H1 (cell line): ENCODE measurements around the gene XYLB. TPM values are rescaled to one million over a fixed set of nuclear protein-coding genes. Genes with fewer than 3 reads are reported as not detected.

Experiments used
- CTCF ChIA-PET: fragments of 300-600 bp; sonication (Branson Sonifier 250); formaldehyde crosslinking; loops from one replicate; lab custom pipeline; 2021; ENCODE audit not compliant: partially characterized antibody; lab: Charles Lee
- POLR2A ChIA-PET: fragments of 300-600 bp; sonication (Branson Sonifier 250); formaldehyde crosslinking; loops from one replicate; lab custom pipeline; 2021; ENCODE audit warnings: inconsistent platforms; ENCODE audit not compliant: partially characterized antibody; lab: Charles Lee
- DNase-seq, 2 experiments: peaks; one replicate each; pipeline versions ENCODE4 v3.0.0 to v3.0.0-alpha.2; 2010 to 2022; ENCODE audit warnings: low spot score in 2 of 2, low read depth in 1 of 2, mixed read lengths in 1 of 2
- FAIRE-seq: peaks from 2 replicates; lab custom pipeline; 2011; peaks lifted over from hg19 to GRCh38; lab: Jason Lieb, UNC
- H2AFZ ChIP-seq: 2 replicates; pipeline ENCODE4 v1.8.1; 2012; ENCODE audit warnings: low read length, inconsistent platforms
- H2AK5ac ChIP-seq: 2 replicates; pipeline ENCODE4 v1.6.1; 2013; ENCODE audit warnings: low read depth, low read length
- H2BK120ac ChIP-seq: replicated peaks from 2 replicates; pipeline ENCODE3; 2013; ENCODE audit warnings: low read depth, low read length, inconsistent platforms
- H2BK12ac ChIP-seq: 2 replicates; pipeline ENCODE4 v1.6.1; 2013; ENCODE audit warnings: low read depth, low read length
- H2BK15ac ChIP-seq: 2 replicates; pipeline ENCODE4 v1.6.1; 2013; ENCODE audit warnings: low read length
- H2BK20ac ChIP-seq: 2 replicates; pipeline ENCODE4 v1.6.1; 2013; ENCODE audit warnings: low read length
- H2BK5ac ChIP-seq: 2 replicates; pipeline ENCODE4 v1.6.1; 2013; ENCODE audit warnings: low read depth, low read length
- H3K14ac ChIP-seq: 2 replicates; pipeline ENCODE4 v1.6.1; 2013; ENCODE audit warnings: inconsistent platforms; ENCODE audit not compliant: insufficient read length
- H3K18ac ChIP-seq: 2 replicates; pipeline ENCODE4 v1.6.1; 2013; ENCODE audit warnings: low read length; ENCODE audit errors: extremely low read depth
- H3K23ac ChIP-seq: 2 replicates; pipeline ENCODE4 v1.6.1; 2013; ENCODE audit warnings: inconsistent platforms; ENCODE audit not compliant: insufficient read length
- H3K23me2 ChIP-seq: 2 replicates; pipeline ENCODE4 v1.6.1; 2013; ENCODE audit warnings: low read depth, low read length
- H3K27ac ChIP-seq: 2 replicates; pipeline ENCODE4 v1.6.1; 2011; ENCODE audit warnings: low read depth, low read length, inconsistent platforms
- H3K27me3 ChIP-seq, 4 experiments: replicated peaks in 1 of 4; 1 replicate in 1 of 4; 2 replicates in 3 of 4; pipeline versions ENCODE4 v1.6.1 to v1.8.1; 2011 to 2013; ENCODE audit warnings: low read length in 3 of 4, mild to moderate bottlenecking in 3 of 4, inconsistent platforms in 2 of 4, mixed read lengths in 2 of 4, moderate library complexity in 1 of 4; ENCODE audit not compliant: control insufficient read depth in 3 of 4, insufficient read depth in 3 of 4; ENCODE audit errors: extremely low read depth in 1 of 4
- H3K36me3 ChIP-seq, 4 experiments: 2 replicates each; pipeline versions ENCODE4 v1.6.1 to v1.8.1; 2011 to 2013; ENCODE audit warnings: mild to moderate bottlenecking in 4 of 4, low read length in 3 of 4, moderate library complexity in 2 of 4, control low read depth in 1 of 4, inconsistent platforms in 1 of 4; ENCODE audit not compliant: insufficient read depth in 4 of 4, control insufficient read depth in 2 of 4
- H3K4ac ChIP-seq: replicated peaks from 2 replicates; pipeline ENCODE3; 2013; ENCODE audit warnings: low read length, low read depth, mixed read lengths, inconsistent platforms; ENCODE audit not compliant: insufficient read length
- H3K4me1 ChIP-seq, 4 experiments: replicated peaks in 1 of 4; 1 replicate in 1 of 4; 2 replicates in 3 of 4; pipeline versions ENCODE4 v1.6.1 to v1.8.1; 2011 to 2013; ENCODE audit warnings: low read length in 3 of 4, inconsistent platforms in 2 of 4, mixed read lengths in 1 of 4; ENCODE audit not compliant: insufficient read depth in 4 of 4, control insufficient read depth in 3 of 4
- H3K4me2 ChIP-seq, 2 experiments: 2 replicates each; pipeline versions ENCODE4 v1.6.1 to v1.8.1; 2011 to 2013; ENCODE audit warnings: low read depth in 2 of 2, low read length in 2 of 2, control low read depth in 1 of 2, inconsistent platforms in 1 of 2, mild to moderate bottlenecking in 1 of 2; ENCODE audit not compliant: insufficient read depth in 1 of 2
- H3K4me3 ChIP-seq, 4 experiments: fragments of 200-600, 300-600 bp in 1 of 4; sonication (generic), shearing (Covaris generic), sonication (Bioruptor Twin) in 1 of 4; 2 replicates each; pipeline versions ENCODE4 v1.5.1 to v1.8.1; 2011 to 2016; ENCODE audit warnings: low read length in 4 of 4, low read depth in 3 of 4, control low read depth in 2 of 4, inconsistent platforms in 2 of 4, mild to moderate bottlenecking in 2 of 4, mixed read lengths in 1 of 4, moderate library complexity in 1 of 4; ENCODE audit not compliant: insufficient read depth in 2 of 4; ENCODE audit errors: extremely low read depth in 1 of 4
- H3K56ac ChIP-seq: replicated peaks from 2 replicates; pipeline ENCODE3; 2013; ENCODE audit warnings: low read depth, mild to moderate bottlenecking, mixed read lengths, low read length, inconsistent platforms; ENCODE audit not compliant: insufficient read length
- H3K79me1 ChIP-seq: 2 replicates; pipeline ENCODE4 v1.6.1; 2013; ENCODE audit warnings: low read depth, low read length, control low read depth
- H3K79me2 ChIP-seq, 2 experiments: 2 replicates each; pipeline versions ENCODE4 v1.6.1 to v1.8.1; 2012 to 2013; ENCODE audit warnings: low read length in 2 of 2, mild to moderate bottlenecking in 2 of 2, inconsistent platforms in 1 of 2; ENCODE audit not compliant: insufficient read depth in 2 of 2, control insufficient read depth in 1 of 2
- H3K9ac ChIP-seq, 4 experiments: replicated peaks in 1 of 4; 1 replicate in 1 of 4; 2 replicates in 3 of 4; pipeline versions ENCODE4 v1.6.1 to v1.8.1; 2011 to 2013; ENCODE audit warnings: low read depth in 3 of 4, low read length in 3 of 4, control low read depth in 2 of 4, mild to moderate bottlenecking in 2 of 4, moderate library complexity in 2 of 4, inconsistent platforms in 1 of 4; ENCODE audit errors: extremely low read depth in 1 of 4
- H3K9me3 ChIP-seq, 2 experiments: 2 replicates each; pipeline versions ENCODE4 v1.6.1 to v1.8.1; 2012 to 2013; ENCODE audit warnings: mild to moderate bottlenecking in 2 of 2, moderate library complexity in 2 of 2, control low read depth in 1 of 2, inconsistent platforms in 1 of 2, low read depth in 1 of 2, low read length in 1 of 2, mixed read lengths in 1 of 2; ENCODE audit not compliant: insufficient read depth in 2 of 2
- H4K20me1 ChIP-seq, 2 experiments: replicated peaks in 1 of 2; 2 replicates each; pipeline versions ENCODE3 to v1.8.1; 2011 to 2013; ENCODE audit warnings: inconsistent platforms in 2 of 2, low read length in 2 of 2, mild to moderate bottlenecking in 1 of 2; ENCODE audit not compliant: insufficient read depth in 2 of 2, control insufficient read depth in 1 of 2
- H4K5ac ChIP-seq: 2 replicates; pipeline ENCODE4 v1.6.1; 2013; ENCODE audit warnings: low read length, low read depth, mixed read lengths, inconsistent platforms; ENCODE audit not compliant: insufficient read length
- H4K8ac ChIP-seq: 2 replicates; pipeline ENCODE4 v1.8.0; 2013; ENCODE audit warnings: mild to moderate bottlenecking, moderate library complexity, low read length, inconsistent platforms; ENCODE audit not compliant: insufficient read depth; ENCODE audit errors: extremely low read depth
- H4K91ac ChIP-seq: replicated peaks from 2 replicates; pipeline ENCODE3; 2013; ENCODE audit warnings: low read length, mixed read lengths, inconsistent platforms; ENCODE audit not compliant: insufficient read length
- BRCA1 ChIP-seq: IDR thresholded peaks from 2 replicates; pipeline ENCODE4 v1.6.1; 2012; ENCODE audit warnings: low read depth, low read length, improper control_type of control experiment
- CBX5 ChIP-seq: fragments of 300-800, 300-1000 bp; sonication (generic); IDR thresholded peaks from 2 replicates; pipeline ENCODE4 v1.7.1; 2016; ENCODE audit warnings: antibody characterized with exemption, low read length, low read depth
- EP300 ChIP-seq, 2 experiments: IDR thresholded peaks; 1 replicate in 1 of 2; 2 replicates in 1 of 2; pipeline ENCODE4 v1.6.1; 2011 to 2012; ENCODE audit warnings: low read depth in 2 of 2, low read length in 2 of 2, mild to moderate bottlenecking in 2 of 2, borderline replicate concordance in 1 of 2, inconsistent platforms in 1 of 2, moderate library complexity in 1 of 2
- FOSL1 ChIP-seq: IDR thresholded peaks from 2 replicates; pipeline ENCODE4 v1.6.1; 2011; ENCODE audit warnings: mild to moderate bottlenecking, low read depth, low read length, moderate library complexity; ENCODE audit not compliant: insufficient read depth
- HDAC2 ChIP-seq, 2 experiments: fragments of 300-600 bp in 1 of 2; sonication (generic) in 1 of 2; IDR thresholded peaks; 2 replicates each; pipeline ENCODE4 v1.6.1; 2011 to 2012; ENCODE audit warnings: low read depth in 2 of 2, low read length in 2 of 2, mild to moderate bottlenecking in 2 of 2, moderate library complexity in 2 of 2, borderline replicate concordance in 1 of 2, inconsistent platforms in 1 of 2
- JUN ChIP-seq: IDR thresholded peaks from 2 replicates; pipeline ENCODE4 v1.6.1; 2011; ENCODE audit warnings: low read depth, mild to moderate bottlenecking, improper control_type of control experiment, low read length
- KDM1A ChIP-seq: fragments of 200-600, 300-600 bp; sonication (generic); IDR thresholded peaks from 2 replicates; pipeline ENCODE4 v1.7.1; 2016; ENCODE audit warnings: mild to moderate bottlenecking, low read length, borderline replicate concordance
- PHF8 ChIP-seq: fragments of 200-600 bp; sonication (generic); conservative IDR thresholded peaks from 2 replicates; pipeline ENCODE4 v1.7.1; 2012; ENCODE audit warnings: low read depth, mild to moderate bottlenecking, inconsistent platforms, low read length, moderate library complexity
- RNF2 ChIP-seq: fragments of 200-900, 300-1000 bp; sonication (generic); IDR thresholded peaks from 2 replicates; pipeline ENCODE4 v1.7.1; 2016; ENCODE audit warnings: borderline replicate concordance, low read depth, mild to moderate bottlenecking, antibody characterized with exemption, low read length; ENCODE audit not compliant: poor library complexity, severe bottlenecking; ENCODE audit errors: missing control alignments
- SUZ12 ChIP-seq: fragments of 200-600 bp; sonication (generic); IDR thresholded peaks from 2 replicates; pipeline ENCODE4 v1.6.1; 2012; ENCODE audit warnings: mild to moderate bottlenecking, inconsistent platforms, low read length, moderate library complexity, mixed read lengths
- WGBS, 2 experiments: shearing (Covaris generic) in 1 of 2; methylation state at CpG; one replicate each; pipeline versions ENCODE4 v1.1.6 to v1.1.7; 2013 to 2015; ENCODE audit warnings: low lambda C conversion rate in 2 of 2, mixed read lengths in 2 of 2, inconsistent platforms in 1 of 2, low coverage in 1 of 2, missing lambda C conversion rate in 1 of 2; ENCODE audit not compliant: insufficient replicate concordance in 2 of 2, insufficient coverage in 1 of 2, insufficient read length in 1 of 2; ENCODE audit errors: extremely low coverage in 1 of 2, missing lambda C conversion rate in 1 of 2; 5-methylcytosine and 5-hydroxymethylcytosine counted together
- polyA plus RNA-seq, 7 experiments: library from polyadenylated mRNA; depleted of rRNA in 3 of 7; stranded (reverse) in 5 of 7; unstranded in 2 of 7; fragments of >200 nt in 5 of 7; fragments of 200-250 nt in 2 of 7; gene quantifications; 1 replicate in 5 of 7; 2 replicates in 1 of 7; 4 replicates in 1 of 7; pipeline versions ENCODE4 v1.2.1 to v1.2.3, GENCODE V29; 2011 to 2013; ENCODE audit warnings: missing spikeins in 2 of 7, mixed read lengths in 2 of 7
- total RNA-seq: library from RNA; stranded (reverse); fragmentation: NEBNext Ultra II Directional; extraction: Animal tissue kit (Norgen Biotek cat#: 25700); gene quantifications from 2 replicates; pipeline ENCODE4 v1.2.1, GENCODE V29; 2021
- TF ChIP-seq, protein P1 (sequence below): IDR thresholded peaks from 2 replicates; pipeline ENCODE4 v1.6.1; 2012; ENCODE audit warnings: inconsistent platforms

XYLB gene
- total and polyA plus RNA-seq, 2 of the 8 experiments (the other 6 are each of a cell fraction or from before 2014, with no cell fraction given) = 1.7 to 5.5 TPM

DNA sequence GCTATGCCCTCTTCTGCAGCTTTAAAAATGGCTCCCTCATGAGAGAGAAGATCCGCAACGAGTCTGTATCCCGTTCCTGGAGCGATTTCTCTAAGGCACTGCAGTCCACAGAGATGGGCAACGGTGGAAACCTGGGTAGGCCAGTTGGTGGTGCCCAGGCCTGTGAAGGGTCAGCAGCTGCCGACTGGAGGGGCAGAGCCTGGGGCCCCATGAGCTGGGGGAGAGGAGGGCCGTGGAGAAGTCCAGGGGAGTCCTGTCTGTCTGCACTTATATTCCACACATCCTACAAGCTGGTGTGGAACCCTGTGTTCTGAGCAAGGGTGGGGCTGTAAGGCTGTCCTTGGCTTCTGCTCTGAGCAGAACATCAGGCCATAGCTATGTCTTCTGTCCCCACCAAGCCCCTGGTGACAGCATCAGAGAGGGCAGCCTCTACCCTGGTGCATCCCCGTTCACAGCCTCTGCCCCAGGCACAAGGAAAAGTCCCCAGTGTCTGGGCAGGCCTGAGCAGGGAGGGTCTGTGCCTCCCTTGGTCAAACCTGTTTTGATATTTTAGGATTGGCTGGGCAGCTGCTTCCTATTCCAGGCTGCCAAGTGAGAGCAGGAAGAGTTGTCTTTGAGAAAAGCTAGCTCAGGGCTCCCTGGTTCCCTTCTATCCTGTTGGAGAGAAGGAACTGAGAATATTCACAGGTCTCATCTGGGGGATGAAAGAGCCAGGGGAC, 29.7 kb downstream of the XYLB start:
- H3K14ac ChIP-seq = no peak overlapping the region
- POLR2A ChIA-PET = no interaction called here
- no peak overlapping the region for H2AK5ac ChIP-seq
- 93% methylated on average over 8 of the region's 8 CpGs; no CpG with 5 or more reads in 1 of the 2 experiments for WGBS, 2 experiments
- H2AFZ ChIP-seq = no peak overlapping the region
- H3K79me1 ChIP-seq = no peaks in the 10 kb centered on the region
- no peaks in the 10 kb centered on the region for H3K4me1 ChIP-seq
- no peak overlapping the region for H4K91ac ChIP-seq
- no peak overlapping the region for H3K4me2 ChIP-seq
- no peak overlapping the region for H2BK5ac ChIP-seq
- H3K23ac ChIP-seq = no peak overlapping the region
- no peak overlapping the region for H3K9ac ChIP-seq
- CTCF ChIA-PET = interaction anchor here (1.7 to 3.3 kb wide), 5 partner anchors 8 to 144 kb away, joined by 4 to 13 read pairs (median 7); no protein-coding TSS in a partner anchor
- peaks cover 0 to 10% (median 1%) of the 10 kb centered on the region in 4 experiments; a peak in 3 of 8 replicates for H3K36me3 ChIP-seq
- no peak overlapping the region for H2BK15ac ChIP-seq
- no peak overlapping the region for H4K8ac ChIP-seq
- no peaks in the 10 kb centered on the region for H3K9me3 ChIP-seq
- no peak overlapping the region for H3K27ac ChIP-seq
- no peak overlapping the region for H3K4me3 ChIP-seq
- no peak overlapping the region for H2BK20ac ChIP-seq
- no peak for DNase-seq
- no peaks in the 10 kb centered on the region for H3K79me2 ChIP-seq
- no peak overlapping the region for H3K4ac ChIP-seq
- no peak overlapping the region for H3K18ac ChIP-seq
- no peak overlapping the region for H3K56ac ChIP-seq
- no peaks in the 10 kb centered on the region for H3K27me3 ChIP-seq
- FAIRE-seq = no peak
- H4K20me1 ChIP-seq = no peaks in the 10 kb centered on the region
- H3K23me2 ChIP-seq = no peaks in the 10 kb centered on the region
- no peak overlapping the region for H4K5ac ChIP-seq
- no peak overlapping the region for H2BK12ac ChIP-seq
- no peak overlapping the region for H2BK120ac ChIP-seq
- TF ChIP-seq JUN (no peak), HDAC2 (IDR thresholded peaks at IDR 0.05; ENCODE audit: borderline replicate concordance in 1 of 2, low read depth in 2 of 2, low read length in 2 of 2) (no peak), CBX5 (no peak), FOSL1 (no peak), SUZ12 (no peak), RNF2 (no peak), BRCA1 (no peak), EP300 (IDR thresholded peaks at IDR 0.05; ENCODE audit: borderline replicate concordance in 1 of 2, low read depth in 2 of 2, low read length in 2 of 2) (no peak), KDM1A (no peak), PHF8 (no peak)
- TF ChIP-seq, protein P1, sequence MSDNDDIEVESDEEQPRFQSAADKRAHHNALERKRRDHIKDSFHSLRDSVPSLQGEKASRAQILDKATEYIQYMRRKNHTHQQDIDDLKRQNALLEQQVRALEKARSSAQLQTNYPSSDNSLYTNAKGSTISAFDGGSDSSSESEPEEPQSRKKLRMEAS = no peak
